ENCODE results near the gene HYI.

The HYI gene

DNA sequence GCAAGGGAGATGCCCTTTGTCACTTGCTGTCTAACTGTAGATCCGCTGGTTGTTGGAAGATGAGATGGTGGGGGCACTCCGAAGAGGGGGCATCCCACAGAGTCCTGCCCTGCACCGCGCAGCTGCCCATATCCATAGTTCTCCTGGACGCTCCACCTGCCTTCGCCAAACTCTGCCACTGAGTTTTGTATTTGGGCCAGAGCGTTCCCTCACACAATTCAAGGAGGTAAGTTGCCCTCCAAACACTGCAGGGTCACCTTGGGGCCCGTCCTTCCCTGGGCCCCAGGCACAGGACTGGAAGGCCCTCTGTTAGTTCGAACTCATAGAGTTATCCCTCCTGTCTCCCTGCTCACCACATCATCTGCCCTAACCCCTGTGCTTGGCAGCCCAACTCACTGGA, 22.1 kb downstream of the HYI start:
- Histone ChIP-seq H4K8ac (ENCODE audit: low read depth, low read length) (no peak overlapping the region), H3K14ac (ENCODE audit: low read length) (no peak overlapping the region), H2AK5ac (ENCODE audit: low read depth, low read length) (no peak overlapping the region), H2AFZ (ENCODE audit: low read length) (no peak overlapping the region), H3K18ac (ENCODE audit: low read length) (no peak overlapping the region), H3K4me1 (ENCODE audit: control insufficient read depth in 2 of 2, insufficient read depth in 1 of 2, low read depth in 1 of 2, low read length in 2 of 2) (peaks cover 2 to 14% of the 10 kb centered on the region in 2 donors), H3K23ac (ENCODE audit: low read depth, low read length, poor library complexity) (no peak overlapping the region), H4K91ac (ENCODE audit: low read depth, low read length, poor library complexity) (no peak overlapping the region), H2BK12ac (ENCODE audit: low read length) (no peak overlapping the region), H2BK15ac (ENCODE audit: low read length) (no peak overlapping the region), H2BK120ac (ENCODE audit: low read depth, low read length) (no peak overlapping the region), H3K9me3 (replicated peaks in 1 of 2; ENCODE audit: control insufficient read depth in 2 of 2, insufficient read depth in 1 of 2, low read depth in 1 of 2, low read length in 2 of 2) (peaks cover 0 to 2% of the 10 kb centered on the region in 2 donors), H3K27me3 (ENCODE audit: control insufficient read depth in 3 of 3, insufficient read depth in 3 of 3, low read depth in 1 of 3, low read length in 3 of 3) (no peaks in the 10 kb centered on the region), H3K79me1 (ENCODE audit: low read depth, low read length) (no peaks in the 10 kb centered on the region), H3K4me3 (ENCODE audit: low read length in 2 of 2) (no peak overlapping the region), H2BK5ac (ENCODE audit: low read length) (no peak overlapping the region), H3K27ac (replicated peaks; ENCODE audit: low read length) (no peak overlapping the region), H3K4me2 (ENCODE audit: insufficient read depth, low read length, poor library complexity, severe bottlenecking) (no peak overlapping the region), H3K4ac (ENCODE audit: low read length) (no peak overlapping the region), H3K36me3 (replicated peaks in 1 of 2; ENCODE audit: control insufficient read depth in 2 of 2, insufficient read depth in 2 of 2, low read length in 2 of 2) (peaks cover 59 to 86% of the 10 kb centered on the region in 2 donors), H3K9ac (ENCODE audit: low read depth, low read length, poor library complexity) (no peak overlapping the region)
- DNase-seq (ENCODE audit: low spot score) = no peak
- WGBS, 2 donors (ENCODE audit: extremely low coverage in 2 of 2, insufficient read length in 2 of 2, insufficient replicate concordance in 1 of 2) = no CpG with 5 or more reads among the region's 9 CpGs

DNA sequence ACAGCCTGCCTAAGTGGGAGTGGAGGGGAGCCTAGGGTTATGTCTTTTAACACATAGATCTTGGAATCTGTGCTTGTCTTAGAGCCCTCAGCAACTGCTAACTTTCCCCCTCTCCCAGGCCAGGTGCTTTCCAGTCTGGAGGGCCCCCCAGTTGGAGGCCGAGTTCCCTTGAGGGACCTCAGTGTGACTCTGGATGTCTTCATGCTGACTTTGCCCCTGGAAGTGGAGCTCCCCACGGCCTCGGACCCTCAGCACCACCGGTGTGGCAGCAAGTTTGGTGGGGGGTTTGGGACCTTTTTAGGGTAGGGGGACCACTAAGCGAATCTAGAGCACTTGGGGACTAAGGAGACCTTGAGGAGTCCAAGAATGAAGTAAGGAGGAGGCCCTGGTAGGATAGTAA, 22.9 kb downstream of the HYI start:
- Histone ChIP-seq H3K4me1 (ENCODE audit: control insufficient read depth in 2 of 2, insufficient read depth in 1 of 2, low read depth in 1 of 2, low read length in 2 of 2) (peaks cover 0 to 7% of the 10 kb centered on the region in 2 donors), H3K36me3 (replicated peaks in 1 of 2; ENCODE audit: control insufficient read depth in 2 of 2, insufficient read depth in 2 of 2, low read length in 2 of 2) (peaks cover 63 to 95% of the 10 kb centered on the region in 2 donors), H2BK120ac (ENCODE audit: low read depth, low read length) (no peak overlapping the region), H3K4me3 (ENCODE audit: low read length in 2 of 2) (peak overlapping the region in 1 of 2 donors; percentile 32), H3K9ac (ENCODE audit: low read depth, low read length, poor library complexity) (peak overlapping the region; percentile 14), H4K8ac (ENCODE audit: low read depth, low read length) (no peak overlapping the region), H3K9me3 (replicated peaks in 1 of 2; ENCODE audit: control insufficient read depth in 2 of 2, insufficient read depth in 1 of 2, low read depth in 1 of 2, low read length in 2 of 2) (peaks cover 0 to 2% of the 10 kb centered on the region in 2 donors), H2BK5ac (ENCODE audit: low read length) (no peak overlapping the region), H2BK15ac (ENCODE audit: low read length) (no peak overlapping the region), H3K27ac (replicated peaks; ENCODE audit: low read length) (no peak overlapping the region), H3K14ac (ENCODE audit: low read length) (no peak overlapping the region), H3K4me2 (ENCODE audit: insufficient read depth, low read length, poor library complexity, severe bottlenecking) (no peak overlapping the region), H2AFZ (ENCODE audit: low read length) (no peak overlapping the region), H4K91ac (ENCODE audit: low read depth, low read length, poor library complexity) (no peak overlapping the region), H2BK12ac (ENCODE audit: low read length) (no peak overlapping the region), H3K23ac (ENCODE audit: low read depth, low read length, poor library complexity) (no peak overlapping the region), H3K18ac (ENCODE audit: low read length) (no peak overlapping the region), H3K79me1 (ENCODE audit: low read depth, low read length) (no peaks in the 10 kb centered on the region), H2AK5ac (ENCODE audit: low read depth, low read length) (no peak overlapping the region), H3K4ac (ENCODE audit: low read length) (no peak overlapping the region), H3K27me3 (ENCODE audit: control insufficient read depth in 3 of 3, insufficient read depth in 3 of 3, low read depth in 1 of 3, low read length in 3 of 3) (no peaks in the 10 kb centered on the region)
- WGBS, 2 donors (ENCODE audit: extremely low coverage in 2 of 2, insufficient read length in 2 of 2, insufficient replicate concordance in 1 of 2) = no CpG with 5 or more reads among the region's 5 CpGs
- no peak for DNase-seq (ENCODE audit: low spot score)

DNA sequence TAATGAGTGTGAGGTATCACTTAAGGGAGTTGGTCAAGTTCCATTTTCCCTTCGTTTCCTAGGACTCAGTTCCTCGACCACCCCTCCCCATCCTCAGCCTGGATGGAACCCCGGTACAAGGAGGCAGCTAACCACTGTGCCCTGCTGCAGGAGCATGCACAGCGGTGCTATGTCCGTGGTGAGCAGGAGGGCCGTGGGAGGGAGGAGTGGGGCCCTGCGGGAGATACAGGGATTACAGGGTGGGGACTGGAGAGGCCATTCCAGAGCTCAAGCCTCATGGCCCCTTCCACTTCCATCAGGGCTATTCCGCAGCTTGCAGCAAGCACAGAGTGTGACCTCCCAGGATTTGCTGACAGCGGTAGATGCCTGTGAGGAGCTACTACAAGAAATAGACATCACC, 25.8 kb downstream of the HYI start:
- no peak overlapping the region for H2BK120ac ChIP-seq (ENCODE audit: low read depth, low read length)
- H3K27me3 ChIP-seq (ENCODE audit: control insufficient read depth in 3 of 3, insufficient read depth in 3 of 3, low read depth in 1 of 3, low read length in 3 of 3) = no peaks in the 10 kb centered on the region
- H3K4me2 ChIP-seq (ENCODE audit: insufficient read depth, low read length, poor library complexity, severe bottlenecking) = no peak overlapping the region
- peaks cover 72 to 100% of the 10 kb centered on the region in 2 donors for H3K36me3 ChIP-seq (replicated peaks in 1 of 2; ENCODE audit: control insufficient read depth in 2 of 2, insufficient read depth in 2 of 2, low read length in 2 of 2)
- no peak overlapping the region for H2AFZ ChIP-seq (ENCODE audit: low read length)
- no peak overlapping the region for H3K9ac ChIP-seq (ENCODE audit: low read depth, low read length, poor library complexity)
- no peak overlapping the region for H3K4ac ChIP-seq (ENCODE audit: low read length)
- no peak overlapping the region for H3K4me3 ChIP-seq (ENCODE audit: low read length in 2 of 2)
- no peak overlapping the region for H3K18ac ChIP-seq (ENCODE audit: low read length)
- no peak overlapping the region for H2BK12ac ChIP-seq (ENCODE audit: low read length)
- no peak overlapping the region for H4K91ac ChIP-seq (ENCODE audit: low read depth, low read length, poor library complexity)
- DNase-seq (ENCODE audit: low spot score) = no peak
- no peak overlapping the region for H3K23ac ChIP-seq (ENCODE audit: low read depth, low read length, poor library complexity)
- no peaks in the 10 kb centered on the region for H3K4me1 ChIP-seq (ENCODE audit: control insufficient read depth in 2 of 2, insufficient read depth in 1 of 2, low read depth in 1 of 2, low read length in 2 of 2)
- no CpG with 5 or more reads among the region's 9 CpGs for WGBS, 2 donors (ENCODE audit: extremely low coverage in 2 of 2, insufficient read length in 2 of 2, insufficient replicate concordance in 1 of 2)
- no peak overlapping the region for H3K27ac ChIP-seq (replicated peaks; ENCODE audit: low read length)
- H2BK15ac ChIP-seq (ENCODE audit: low read length) = no peak overlapping the region
- no peaks in the 10 kb centered on the region for H3K79me1 ChIP-seq (ENCODE audit: low read depth, low read length)
- H4K8ac ChIP-seq (ENCODE audit: low read depth, low read length) = no peak overlapping the region
- H2AK5ac ChIP-seq (ENCODE audit: low read depth, low read length) = no peak overlapping the region
- no peak overlapping the region for H2BK5ac ChIP-seq (ENCODE audit: low read length)
- no peak overlapping the region for H3K14ac ChIP-seq (ENCODE audit: low read length)
- peaks cover 0 to 2% of the 10 kb centered on the region in 2 donors for H3K9me3 ChIP-seq (replicated peaks in 1 of 2; ENCODE audit: control insufficient read depth in 2 of 2, insufficient read depth in 1 of 2, low read depth in 1 of 2, low read length in 2 of 2)

DNA sequence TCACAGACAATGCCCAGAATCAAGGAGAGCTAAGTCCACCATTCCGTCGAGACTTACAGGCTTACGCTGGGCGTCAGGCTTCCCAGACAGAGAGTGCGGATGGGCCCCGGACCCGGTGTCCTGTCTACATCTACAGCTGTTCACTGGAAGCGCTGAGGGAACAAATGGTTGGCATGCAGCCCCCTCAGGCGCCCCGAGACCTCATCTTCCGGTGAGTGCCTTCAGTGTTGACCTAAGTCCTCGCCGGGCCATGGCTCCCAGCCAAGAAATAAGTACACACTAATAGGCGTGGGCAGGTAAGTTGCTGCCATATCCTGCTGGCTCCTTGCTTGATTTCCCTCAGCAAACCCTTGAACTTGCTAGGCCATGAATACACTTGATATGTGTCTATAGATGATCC, 26.2 kb downstream of the HYI start:
- Histone ChIP-seq H4K91ac (ENCODE audit: low read depth, low read length, poor library complexity) (no peak overlapping the region), H3K27ac (replicated peaks; ENCODE audit: low read length) (no peak overlapping the region), H3K9me3 (replicated peaks in 1 of 2; ENCODE audit: control insufficient read depth in 2 of 2, insufficient read depth in 1 of 2, low read depth in 1 of 2, low read length in 2 of 2) (peaks cover 0 to 2% of the 10 kb centered on the region in 2 donors), H3K4me3 (ENCODE audit: low read length in 2 of 2) (no peak overlapping the region), H2BK5ac (ENCODE audit: low read length) (no peak overlapping the region), H2BK120ac (ENCODE audit: low read depth, low read length) (no peak overlapping the region), H2BK15ac (ENCODE audit: low read length) (no peak overlapping the region), H2BK12ac (ENCODE audit: low read length) (no peak overlapping the region), H3K23ac (ENCODE audit: low read depth, low read length, poor library complexity) (no peak overlapping the region), H3K36me3 (replicated peaks in 1 of 2; ENCODE audit: control insufficient read depth in 2 of 2, insufficient read depth in 2 of 2, low read length in 2 of 2) (peaks cover 69 to 100% of the 10 kb centered on the region in 2 donors), H3K4me2 (ENCODE audit: insufficient read depth, low read length, poor library complexity, severe bottlenecking) (no peak overlapping the region), H2AFZ (ENCODE audit: low read length) (no peak overlapping the region), H2AK5ac (ENCODE audit: low read depth, low read length) (no peak overlapping the region), H3K27me3 (ENCODE audit: control insufficient read depth in 3 of 3, insufficient read depth in 3 of 3, low read depth in 1 of 3, low read length in 3 of 3) (no peaks in the 10 kb centered on the region), H3K4me1 (ENCODE audit: control insufficient read depth in 2 of 2, insufficient read depth in 1 of 2, low read depth in 1 of 2, low read length in 2 of 2) (no peaks in the 10 kb centered on the region), H3K18ac (ENCODE audit: low read length) (no peak overlapping the region), H3K9ac (ENCODE audit: low read depth, low read length, poor library complexity) (no peak overlapping the region), H4K8ac (ENCODE audit: low read depth, low read length) (no peak overlapping the region), H3K4ac (ENCODE audit: low read length) (no peak overlapping the region), H3K79me1 (ENCODE audit: low read depth, low read length) (no peaks in the 10 kb centered on the region), H3K14ac (ENCODE audit: low read length) (no peak overlapping the region)
- DNase-seq (ENCODE audit: low spot score) = no peak
- WGBS, 2 donors (ENCODE audit: extremely low coverage in 2 of 2, insufficient read length in 2 of 2, insufficient replicate concordance in 1 of 2) = no CpG with 5 or more reads among the region's 14 CpGs

All from neuronal stem cell (in vitro differentiated cells).